Effector memory CD8-positive, alpha-beta T cell (primary cell): ENCODE measurements around the gene EEF1AKMT1.

Experiments
- ATAC-seq: fragments of 150-1000 bp; cut with Tn5 transposase; replicated peaks from 2 replicates; pipeline ENCODE4 v1.10.0; 2021; ENCODE audit warnings: mild to moderate bottlenecking, moderate library complexity
- DNase-seq, 3 experiments: peaks; one replicate each; pipeline ENCODE4 v3.0.0; 2021
- H3K27ac Mint-ChIP-seq, 2 donors: one replicate each; pipeline ENCODE4 v1.8.0; 2022; ENCODE audit warnings: mild to moderate bottlenecking in 2 of 2, mixed read lengths in 2 of 2, moderate library complexity in 2 of 2
- H3K27me3 Mint-ChIP-seq, 2 donors: one replicate each; pipeline ENCODE4 v1.8.0; 2022; ENCODE audit warnings: mixed read lengths in 2 of 2
- H3K36me3 Mint-ChIP-seq: one replicate; pipeline ENCODE4 v1.8.0; 2022; ENCODE audit warnings: mild to moderate bottlenecking, moderate library complexity, mixed read lengths; ENCODE audit not compliant: insufficient read depth
- H3K4me1 Mint-ChIP-seq, 2 donors: one replicate each; pipeline ENCODE4 v1.8.0; 2022; ENCODE audit warnings: low read depth in 2 of 2, mixed read lengths in 2 of 2
- H3K4me3 Mint-ChIP-seq, 2 donors: one replicate each; pipeline ENCODE4 v1.8.0; 2022; ENCODE audit warnings: mild to moderate bottlenecking in 2 of 2, mixed read lengths in 2 of 2, moderate library complexity in 2 of 2
- H3K9me3 Mint-ChIP-seq, 2 donors: one replicate each; pipeline ENCODE4 v1.8.0; 2022; ENCODE audit warnings: mixed read lengths in 2 of 2

The EEF1AKMT1 gene

DNA sequence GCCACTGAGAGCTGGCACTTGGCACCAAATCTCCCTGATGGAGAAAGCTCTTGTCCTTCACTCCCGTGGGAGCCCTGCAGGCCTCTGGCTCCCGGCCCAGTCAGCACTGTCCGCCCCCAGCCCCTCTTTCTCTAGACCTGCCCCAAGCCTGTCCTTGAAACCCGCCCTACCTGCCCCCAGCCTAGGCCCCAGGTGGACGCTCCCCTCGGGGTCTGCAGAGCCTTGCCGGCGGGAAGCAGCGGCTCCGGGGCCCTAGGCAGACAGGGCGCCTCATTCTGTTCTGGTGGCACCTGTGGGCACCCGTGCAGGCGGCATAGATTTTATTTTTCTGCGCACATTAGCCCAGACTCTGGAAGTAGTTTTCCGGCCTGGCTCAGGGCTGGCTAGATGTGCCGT lies 52.7 kb downstream of the EEF1AKMT1 start:
- H3K4me1 Mint-ChIP-seq = no peaks in the 10 kb centered on the region
- H3K9me3 Mint-ChIP-seq = no peaks in the 10 kb centered on the region
- H3K36me3 Mint-ChIP-seq = no peaks in the 10 kb centered on the region
- peaks cover 5 to 11% of the 10 kb centered on the region in 2 donors for H3K27me3 Mint-ChIP-seq
- no peak overlapping the region for H3K27ac Mint-ChIP-seq
- no peak overlapping the region for H3K4me3 Mint-ChIP-seq
- ATAC-seq (no peak), DNase-seq (no peak)

DNA sequence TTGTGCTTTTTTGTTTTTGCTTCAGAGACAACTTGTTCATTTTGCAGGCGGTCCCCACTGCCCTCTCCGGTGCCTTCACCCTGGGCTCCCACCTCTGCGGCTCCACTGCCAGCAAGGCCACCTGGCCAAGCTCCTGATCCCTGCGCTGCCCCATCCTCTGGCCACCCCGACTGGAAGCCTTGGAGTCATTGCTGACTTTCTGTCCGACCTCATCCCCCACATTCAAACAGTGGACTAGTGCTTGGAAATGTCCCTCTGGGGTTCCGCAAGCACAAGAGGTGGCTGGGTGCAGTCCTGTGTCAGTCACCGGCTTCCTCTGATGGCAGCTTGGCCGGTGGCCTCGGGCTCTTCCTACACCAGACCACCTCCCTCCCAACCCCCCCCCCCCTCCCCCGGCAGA lies 53.3 kb downstream of the EEF1AKMT1 start:
- H3K27me3 Mint-ChIP-seq = peaks cover 9 to 11% of the 10 kb centered on the region in 2 donors
- DNase-seq = no peak
- no peaks in the 10 kb centered on the region for H3K36me3 Mint-ChIP-seq
- H3K27ac Mint-ChIP-seq = no peak overlapping the region
- ATAC-seq = no peak
- H3K4me3 Mint-ChIP-seq = no peak overlapping the region
- no peaks in the 10 kb centered on the region for H3K9me3 Mint-ChIP-seq
- H3K4me1 Mint-ChIP-seq = no peaks in the 10 kb centered on the region

DNA sequence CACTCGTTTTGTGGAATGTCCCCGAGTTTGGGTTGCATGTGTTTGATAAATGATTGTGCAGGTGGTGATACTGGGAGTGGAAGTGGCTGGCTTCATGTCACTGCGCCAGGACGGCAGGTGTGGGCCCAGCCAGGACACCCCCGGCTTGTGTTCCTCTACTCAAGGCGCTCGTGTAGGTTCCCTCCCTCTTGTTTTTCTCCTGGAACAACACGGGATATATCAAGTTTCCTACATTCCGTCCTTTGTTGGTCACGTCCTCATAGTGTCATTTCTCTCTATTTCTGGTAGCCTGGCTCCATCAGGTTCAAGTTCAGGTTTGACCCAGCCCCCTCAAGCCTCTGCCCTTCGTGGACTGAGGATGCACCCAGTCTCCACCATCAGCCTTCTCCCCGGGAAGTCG lies 54.0 kb downstream of the EEF1AKMT1 start:
- Mint-ChIP-seq H3K27ac (no peak overlapping the region), H3K4me1 (no peaks in the 10 kb centered on the region), H3K4me3 (no peak overlapping the region), H3K27me3 (peaks cover 11 to 14% of the 10 kb centered on the region in 2 donors), H3K9me3 (no peaks in the 10 kb centered on the region), H3K36me3 (no peaks in the 10 kb centered on the region)
- DNase-seq = no peak
- ATAC-seq = no peak

DNA sequence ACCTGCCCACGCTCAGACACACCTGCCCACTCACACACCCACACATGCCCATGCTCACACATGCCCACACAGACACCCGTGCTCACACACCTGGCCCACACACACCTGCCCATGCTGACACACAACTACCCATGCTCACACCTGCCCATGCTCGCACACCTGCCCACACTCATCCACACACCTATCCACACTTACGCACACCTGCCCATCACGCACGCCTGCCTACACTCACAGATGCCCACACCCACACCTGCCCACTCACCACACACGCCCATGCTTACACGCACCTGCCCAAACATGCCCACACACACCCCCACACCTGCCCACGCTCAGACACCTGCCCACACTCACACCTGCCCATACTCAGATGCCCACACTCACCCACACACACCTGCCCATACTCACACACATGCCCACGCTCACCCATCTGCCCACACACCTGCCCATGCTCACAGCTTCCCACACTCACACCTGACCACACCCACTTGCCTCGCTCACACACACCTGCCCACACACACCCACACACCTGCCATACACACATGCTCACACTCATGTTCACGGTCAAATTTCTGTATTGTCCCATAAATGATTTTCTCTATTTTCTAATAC lies 54.7 kb downstream of the EEF1AKMT1 start:
- no peak for DNase-seq
- H3K27me3 Mint-ChIP-seq = peaks cover 14 to 21% of the 10 kb centered on the region in 2 donors
- no peaks in the 10 kb centered on the region for H3K9me3 Mint-ChIP-seq
- no peaks in the 10 kb centered on the region for H3K4me1 Mint-ChIP-seq
- no peak for ATAC-seq
- no peak overlapping the region for H3K4me3 Mint-ChIP-seq
- H3K36me3 Mint-ChIP-seq = no peaks in the 10 kb centered on the region
- H3K27ac Mint-ChIP-seq = no peak overlapping the region

DNA sequence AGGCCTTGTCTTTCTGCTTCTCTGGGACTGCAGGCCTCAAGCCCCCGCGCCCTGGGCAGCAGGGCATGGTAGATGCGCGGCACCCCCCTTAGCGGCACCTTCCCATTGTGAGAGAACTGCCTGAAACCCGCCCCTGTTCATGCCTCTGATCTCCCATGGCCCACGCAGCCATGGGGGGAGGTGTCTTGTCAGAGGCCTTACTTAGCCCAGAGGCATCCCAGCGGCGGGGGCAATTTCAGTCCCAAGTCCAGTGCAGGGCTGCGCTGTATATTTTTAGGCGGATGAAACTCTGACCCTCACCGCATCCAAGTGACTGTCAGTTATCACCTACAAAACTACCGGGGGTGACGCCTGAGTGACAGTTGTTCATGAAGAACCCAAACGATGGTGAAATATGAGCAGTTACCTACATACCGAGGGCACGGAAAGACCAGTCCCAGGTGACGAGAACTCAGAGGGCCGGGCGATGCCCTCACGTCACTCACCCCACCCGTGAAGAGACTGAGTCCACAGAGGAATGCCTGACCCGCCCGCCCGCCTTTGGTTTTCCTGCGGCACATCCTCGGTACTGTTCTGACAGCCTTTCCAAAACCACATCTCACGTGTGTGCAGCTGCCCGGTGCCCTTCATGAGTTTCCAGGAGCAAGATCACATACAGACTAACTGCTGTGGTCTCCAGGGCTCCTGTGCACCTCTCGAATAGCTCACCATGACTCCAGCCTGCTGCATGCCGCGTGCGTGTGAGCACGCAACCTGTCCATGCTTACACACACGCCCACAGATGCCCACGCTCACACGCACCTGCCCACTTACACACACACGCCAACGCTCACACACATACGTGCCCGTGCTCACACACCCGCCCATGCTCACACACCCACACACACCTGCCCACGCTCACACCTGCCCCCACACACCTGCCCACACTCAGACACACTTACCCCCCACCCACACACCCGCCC lies 55.9 kb downstream of the EEF1AKMT1 start:
- peaks cover 25 to 33% of the 10 kb centered on the region in 2 donors for H3K27me3 Mint-ChIP-seq
- no peak for ATAC-seq
- H3K4me1 Mint-ChIP-seq = peaks cover 0 to 2% of the 10 kb centered on the region in 2 donors
- H3K9me3 Mint-ChIP-seq = no peaks in the 10 kb centered on the region
- DNase-seq = no peak
- H3K27ac Mint-ChIP-seq = no peak overlapping the region
- no peaks in the 10 kb centered on the region for H3K36me3 Mint-ChIP-seq
- H3K4me3 Mint-ChIP-seq = no peak overlapping the region

DNA sequence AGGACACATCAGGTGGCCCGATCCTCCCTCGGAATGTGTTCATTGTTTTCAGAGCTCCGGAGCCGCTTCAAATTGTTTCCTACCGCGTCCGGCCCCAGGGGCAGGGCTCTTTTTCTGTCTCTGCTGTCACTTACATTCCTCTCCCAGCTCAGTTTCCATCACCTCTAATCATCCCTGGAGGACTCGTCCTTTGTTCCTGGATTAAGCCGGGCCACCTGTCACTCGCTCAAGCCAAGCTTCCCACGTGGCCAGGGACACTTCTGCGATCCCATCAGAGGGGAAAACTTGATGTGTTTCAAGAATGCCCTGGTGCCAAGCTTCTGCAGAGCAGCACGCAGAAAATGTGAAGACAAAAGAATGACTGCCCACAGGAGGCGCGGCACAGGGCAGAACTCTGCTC lies 56.8 kb downstream of the EEF1AKMT1 start:
- Mint-ChIP-seq H3K36me3 (no peaks in the 10 kb centered on the region), H3K4me1 (peaks cover 2 to 7% of the 10 kb centered on the region in 2 donors), H3K27ac (no peak overlapping the region), H3K9me3 (no peaks in the 10 kb centered on the region), H3K27me3 (peaks cover 21 to 41% of the 10 kb centered on the region in 2 donors), H3K4me3 (no peak overlapping the region)
- DNase-seq (no peak), ATAC-seq (no peak)

DNA sequence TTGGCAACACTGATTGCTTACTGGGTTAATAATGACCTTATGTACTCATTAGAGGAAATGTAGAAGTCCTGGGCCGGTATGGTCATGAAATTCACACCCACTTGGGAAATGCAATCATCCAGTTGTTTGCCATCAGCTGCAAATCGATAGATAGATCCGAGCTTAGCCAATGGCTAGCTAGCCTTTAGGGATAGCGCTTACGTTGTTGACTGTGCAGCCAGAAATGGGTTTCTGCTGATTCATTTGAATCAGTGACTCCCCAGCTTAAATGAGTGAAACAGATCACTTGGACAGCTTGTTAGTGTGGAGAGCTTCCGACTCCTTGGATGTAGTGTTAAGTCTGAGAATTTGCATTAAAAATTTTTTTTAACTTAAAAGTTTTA lies 58.4 kb downstream of the EEF1AKMT1 start:
- H3K4me3 Mint-ChIP-seq = no peak overlapping the region
- H3K36me3 Mint-ChIP-seq = no peaks in the 10 kb centered on the region
- no peak overlapping the region for H3K27ac Mint-ChIP-seq
- peaks cover 19 to 51% of the 10 kb centered on the region in 2 donors for H3K27me3 Mint-ChIP-seq
- no peaks in the 10 kb centered on the region for H3K9me3 Mint-ChIP-seq
- ATAC-seq = no peak
- peaks cover 2 to 7% of the 10 kb centered on the region in 2 donors for H3K4me1 Mint-ChIP-seq
- no peak for DNase-seq

DNA sequence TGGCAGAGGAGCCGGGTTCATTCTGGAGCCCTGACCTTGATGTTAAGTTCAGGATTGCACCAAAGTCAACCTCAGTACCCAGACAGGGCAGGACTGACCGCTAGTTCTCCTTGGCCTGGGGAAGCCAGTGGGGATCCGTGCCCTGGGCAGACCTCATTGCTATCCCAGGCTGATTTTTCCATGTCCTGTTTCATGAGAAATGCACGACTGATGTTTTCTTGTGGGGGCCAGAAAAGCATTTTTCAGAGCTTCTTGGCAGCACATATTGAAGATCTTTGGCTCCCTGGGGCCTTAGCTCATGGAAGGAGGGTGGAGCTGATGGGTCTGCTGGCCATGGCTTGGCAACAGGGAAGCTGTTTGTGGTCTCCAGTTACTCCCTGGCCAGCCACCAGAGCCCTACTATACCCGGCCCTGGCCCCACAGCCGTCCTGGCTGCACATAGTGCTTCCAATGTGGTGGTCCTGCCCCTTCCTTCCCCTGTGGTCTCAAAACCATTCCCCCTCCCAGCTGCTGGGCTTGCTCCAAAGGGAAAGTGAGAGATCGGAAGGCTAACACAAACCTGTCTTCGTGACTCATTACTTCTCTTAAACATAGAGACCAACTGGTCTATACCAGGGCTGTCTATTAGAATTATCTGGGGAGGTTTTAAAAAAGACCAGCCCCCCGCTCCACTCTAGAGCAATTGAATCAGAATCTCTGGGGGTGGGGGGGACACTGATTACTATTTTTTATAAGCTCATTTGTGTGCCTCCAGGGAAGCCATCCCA lies 59.0 kb downstream of the EEF1AKMT1 start:
- Mint-ChIP-seq H3K9me3 (no peaks in the 10 kb centered on the region), H3K27me3 (peaks cover 19 to 51% of the 10 kb centered on the region in 2 donors), H3K27ac (no peak overlapping the region), H3K4me1 (peaks cover 2 to 7% of the 10 kb centered on the region in 2 donors), H3K36me3 (no peaks in the 10 kb centered on the region), H3K4me3 (no peak overlapping the region)
- DNase-seq (no peak), ATAC-seq (no peak)

DNA sequence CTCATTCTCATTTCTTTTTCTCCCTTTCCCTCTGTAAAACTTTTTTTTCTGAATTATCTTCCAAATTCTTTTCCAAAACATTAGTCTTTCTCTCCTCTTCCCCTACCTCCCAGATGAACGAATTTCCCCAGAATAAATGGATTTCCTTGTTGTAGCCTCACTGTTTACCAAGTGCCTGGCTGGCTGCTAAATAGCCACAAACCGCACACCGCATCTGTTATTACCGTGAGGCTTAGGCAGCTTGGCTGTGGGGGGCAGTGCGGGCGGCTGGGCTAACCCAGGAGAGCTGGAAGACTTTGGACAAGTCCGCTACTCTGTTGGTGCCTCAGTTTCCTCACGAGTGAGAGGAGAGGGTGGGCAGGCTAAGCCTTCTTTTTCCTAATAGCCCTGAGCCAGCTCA lies 59.6 kb downstream of the EEF1AKMT1 start:
- Mint-ChIP-seq H3K4me1 (peaks cover 2 to 7% of the 10 kb centered on the region in 2 donors), H3K36me3 (no peaks in the 10 kb centered on the region), H3K4me3 (no peak overlapping the region), H3K27ac (no peak overlapping the region), H3K9me3 (no peaks in the 10 kb centered on the region), H3K27me3 (peaks cover 19 to 51% of the 10 kb centered on the region in 2 donors)
- no peak for DNase-seq
- ATAC-seq = no peak

DNA sequence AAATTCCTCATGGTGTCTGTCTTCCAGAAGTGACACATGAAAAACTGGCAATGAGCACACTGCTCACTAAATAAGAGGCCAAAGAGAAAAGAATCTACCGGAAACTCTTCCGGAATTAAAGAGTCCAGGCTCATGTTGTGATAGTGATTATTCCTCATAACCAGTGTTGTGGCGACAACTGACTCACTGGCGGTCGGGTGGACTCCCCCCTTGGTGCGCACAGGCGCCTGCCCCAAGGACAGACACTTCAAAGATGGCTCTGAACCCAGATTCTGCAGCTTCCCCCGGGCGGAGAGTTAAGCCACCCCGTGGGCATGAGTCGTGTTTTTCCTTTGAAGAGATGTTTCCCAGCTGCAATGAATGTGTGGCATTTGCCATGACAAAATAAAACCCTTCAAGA lies 60.0 kb downstream of the EEF1AKMT1 start:
- H3K9me3 Mint-ChIP-seq = no peaks in the 10 kb centered on the region
- no peak for ATAC-seq
- no peaks in the 10 kb centered on the region for H3K36me3 Mint-ChIP-seq

DNA sequence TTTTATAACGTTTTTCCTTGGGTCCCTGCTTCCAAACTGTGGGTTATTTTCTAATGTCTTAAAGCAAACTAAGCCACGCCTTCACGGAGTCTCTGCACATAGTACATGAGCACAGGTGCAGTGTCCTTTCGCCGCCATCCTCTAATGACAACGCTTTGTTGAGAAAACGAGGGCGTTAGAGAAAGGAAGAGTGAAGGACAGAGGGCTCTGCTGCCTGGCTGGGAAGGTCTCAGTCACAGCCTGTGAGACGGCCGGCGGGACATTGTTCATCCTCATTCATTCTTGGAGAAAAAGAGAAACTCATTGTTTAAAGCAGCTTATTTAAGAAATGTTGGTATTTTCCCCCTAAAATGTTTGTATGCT lies 60.8 kb downstream of the EEF1AKMT1 start:
- Mint-ChIP-seq H3K27ac (peak overlapping the region in 1 of 2 donors; percentile 20), H3K36me3 (no peaks in the 10 kb centered on the region), H3K4me1 (peaks cover 2 to 7% of the 10 kb centered on the region in 2 donors), H3K9me3 (no peaks in the 10 kb centered on the region), H3K27me3 (peaks cover 19 to 51% of the 10 kb centered on the region in 2 donors), H3K4me3 (no peak overlapping the region)
- ATAC-seq (no peak), DNase-seq (no peak)

More for the DNA sequence above, 60.0 kb downstream of the EEF1AKMT1 start:
- Mint-ChIP-seq H3K27me3 (peaks cover 19 to 51% of the 10 kb centered on the region in 2 donors), H3K4me3 (no peak overlapping the region), H3K4me1 (peaks cover 2 to 7% of the 10 kb centered on the region in 2 donors), H3K27ac (no peak overlapping the region)
- no peak for DNase-seq

DNA sequence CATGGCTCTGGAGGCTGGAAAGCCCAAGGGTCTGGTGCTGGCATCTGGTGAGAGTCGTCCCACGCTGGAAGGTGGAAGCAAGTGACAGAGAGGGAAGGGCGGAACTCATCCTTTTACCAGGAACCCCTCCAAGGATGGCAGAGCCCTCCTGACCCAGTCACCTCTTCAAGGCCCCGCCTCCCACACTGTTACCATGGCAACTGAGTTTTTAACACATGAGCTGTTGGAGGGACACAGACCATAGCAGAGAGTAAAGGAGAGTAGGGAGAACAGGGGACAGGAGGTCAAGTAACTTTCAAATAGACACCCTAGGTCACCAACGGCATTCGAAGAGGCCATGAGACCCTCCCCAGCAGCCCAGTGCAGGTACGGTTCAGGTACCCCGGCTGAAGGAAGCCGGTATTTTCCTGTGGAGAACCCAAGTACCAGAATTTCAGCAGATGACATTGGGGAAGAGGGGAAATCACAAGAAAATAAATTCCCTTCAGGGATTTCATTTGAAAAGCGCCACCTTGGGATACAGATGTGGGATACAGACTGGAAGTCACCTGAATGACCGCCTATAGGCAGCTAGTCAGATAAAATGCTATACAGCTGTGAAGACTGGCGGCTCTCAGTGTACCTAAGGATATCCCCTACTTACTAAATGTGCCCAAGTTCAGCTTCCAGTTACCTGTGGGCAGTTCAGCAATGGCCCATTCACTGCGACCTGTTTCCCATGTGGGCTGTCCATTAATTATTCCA lies 62.3 kb downstream of the EEF1AKMT1 start:
- H3K4me1 Mint-ChIP-seq = peaks cover 2 to 7% of the 10 kb centered on the region in 2 donors
- no peaks in the 10 kb centered on the region for H3K36me3 Mint-ChIP-seq
- no peak for DNase-seq
- H3K4me3 Mint-ChIP-seq = no peak overlapping the region
- no peaks in the 10 kb centered on the region for H3K9me3 Mint-ChIP-seq
- peaks cover 19 to 49% of the 10 kb centered on the region in 2 donors for H3K27me3 Mint-ChIP-seq
- no peak for ATAC-seq
- H3K27ac Mint-ChIP-seq = no peak overlapping the region

DNA sequence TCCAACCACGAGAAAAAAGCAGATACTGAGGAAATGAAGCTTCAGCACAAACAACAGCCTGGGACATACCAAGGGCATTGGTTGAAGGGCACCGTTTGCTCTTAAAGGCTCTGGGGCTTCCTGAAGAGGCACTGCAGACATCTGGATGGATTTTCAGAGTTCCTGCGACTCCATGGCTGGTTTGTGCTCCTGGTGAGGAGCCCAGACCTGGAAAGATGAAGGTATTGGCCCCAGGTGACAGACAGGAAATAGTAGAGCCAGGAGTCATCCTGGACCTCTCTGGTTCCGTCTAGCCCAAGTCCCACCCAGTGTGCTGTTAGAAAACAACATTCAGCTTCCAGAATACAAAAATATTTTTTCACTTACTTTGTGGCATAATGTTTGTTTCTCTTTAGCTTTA lies 64.0 kb downstream of the EEF1AKMT1 start:
- no peaks in the 10 kb centered on the region for H3K36me3 Mint-ChIP-seq
- peaks cover 19 to 37% of the 10 kb centered on the region in 2 donors for H3K27me3 Mint-ChIP-seq
- DNase-seq (no peak), ATAC-seq (no peak)
- no peak overlapping the region for H3K4me3 Mint-ChIP-seq
- no peak overlapping the region for H3K27ac Mint-ChIP-seq
- no peaks in the 10 kb centered on the region for H3K9me3 Mint-ChIP-seq
- H3K4me1 Mint-ChIP-seq = peaks cover 2 to 7% of the 10 kb centered on the region in 2 donors
